Measurements from ENCODE around the gene RNF44. TPM values are rescaled to one million over a fixed set of nuclear protein-coding genes. Genes with fewer than 3 reads are reported as not detected.

RNF44 gene
- total and polyA plus RNA-seq, 11 donors: 9.2 to 35.7 (median 20.0) TPM

GRCh38 chr5:176508603-176509002, 28.6 kb downstream of the RNF44 start:
- ATAC-seq: no peak
- 70 to 74% (median 71%) methylated on average over 4 of the region's 4 CpGs for WGBS, 4 donors
- Histone ChIP-seq H3K9me3 (no peaks in the 10 kb centered on the region), H3K36me3 (peaks cover 0 to 68% (median 59%) of the 10 kb centered on the region in 9 donors), H3K4me1 (no peaks in the 10 kb centered on the region), H3K4me3 (no peak overlapping the region), H3K27ac (no peak overlapping the region), H3K27me3 (no peaks in the 10 kb centered on the region)
- intact Hi-C loops (cut with DNase I): no loop called here
- no peak for DNase-seq
- no peak for TF ChIP-seq POLR2A (IDR thresholded peaks at IDR 0.05)
- TF ChIP-seq CTCF (IDR thresholded peaks at IDR 0.05): no peak

GRCh38 chr5:176507911-176508310, 29.3 kb downstream of the RNF44 start:
- 84 to 93% (median 88%) methylated on average over 2 of the region's 2 CpGs for WGBS, 4 donors
- Histone ChIP-seq H3K27ac (no peak overlapping the region), H3K27me3 (no peaks in the 10 kb centered on the region), H3K4me3 (no peak overlapping the region), H3K36me3 (peaks cover 0 to 75% (median 66%) of the 10 kb centered on the region in 9 donors), H3K4me1 (no peaks in the 10 kb centered on the region), H3K9me3 (no peaks in the 10 kb centered on the region)
- ATAC-seq (no peak), DNase-seq (no peak)
- TF ChIP-seq POLR2A (IDR thresholded peaks at IDR 0.05) (no peak), CTCF (IDR thresholded peaks at IDR 0.05) (no peak)
- intact Hi-C loops (cut with DNase I): no loop called here

DNA sequence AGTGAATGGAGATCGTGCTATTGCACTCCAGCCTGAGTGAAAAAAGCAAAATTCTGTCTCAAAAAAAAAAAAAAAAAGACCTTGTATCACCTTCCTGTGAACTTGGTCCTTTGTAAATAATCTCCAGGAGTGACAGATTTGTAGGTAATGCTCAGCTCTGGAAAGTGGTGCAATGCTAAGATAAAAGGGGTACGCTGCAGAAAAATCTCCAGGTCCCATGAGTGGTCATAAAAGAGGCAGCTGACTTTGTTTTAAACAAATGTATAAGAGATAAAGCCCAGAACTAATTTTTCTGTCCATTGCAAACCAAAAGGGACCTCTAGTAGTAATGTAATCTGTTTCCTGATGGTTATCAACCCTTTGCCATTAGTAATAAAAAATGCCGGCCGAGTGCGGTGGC, 33.7 kb downstream of the RNF44 start:
- Histone ChIP-seq H3K9me3 (no peaks in the 10 kb centered on the region), H3K4me1 (no peaks in the 10 kb centered on the region), H3K27ac (no peak overlapping the region), H3K4me3 (no peak overlapping the region), H3K36me3 (peaks cover 0 to 100% (median 97%) of the 10 kb centered on the region in 9 donors), H3K27me3 (no peaks in the 10 kb centered on the region)
- no peak for ATAC-seq
- no peak for TF ChIP-seq POLR2A (IDR thresholded peaks at IDR 0.05)
- TF ChIP-seq CTCF (IDR thresholded peaks at IDR 0.05): no peak
- DNase-seq: no peak
- intact Hi-C loops (cut with DNase I): no loop called here
- 88 to 96% (median 92%) methylated on average over 5 of the region's 5 CpGs for WGBS, 4 donors

GRCh38 chr5:176501333-176501732, 35.9 kb downstream of the RNF44 start:
- no peaks in the 10 kb centered on the region for H3K9me3 ChIP-seq
- no peaks in the 10 kb centered on the region for H3K27me3 ChIP-seq
- H3K4me3 ChIP-seq: no peak overlapping the region
- H3K4me1 ChIP-seq: no peaks in the 10 kb centered on the region
- no peak for ATAC-seq
- intact Hi-C loops (cut with DNase I): no loop called here
- H3K27ac ChIP-seq: no peak overlapping the region
- DNase-seq: no peak
- H3K36me3 ChIP-seq: peaks cover 0 to 100% (median 97%) of the 10 kb centered on the region in 9 donors
- 97 to 100% (median 99%) methylated on average over 1 of the region's 1 CpG for WGBS, 4 donors
- TF ChIP-seq CTCF (IDR thresholded peaks at IDR 0.05): no peak
- TF ChIP-seq POLR2A (IDR thresholded peaks at IDR 0.05): no peak

Data from heart left ventricle (tissue), 16 donors.